CD1c-positive myeloid dendritic cell (primary cell): Measurements from ENCODE around the gene MUCL3.
"Not testable (repeated sequence)": the region's sequence is repeated elsewhere in the genome, so short reads cannot be mapped to it uniquely, and the experiment has no call there.

Experiments
- DNase-seq: peaks from one replicate; pipeline ENCODE4 v3.0.0-alpha.2; 2016; ENCODE audit errors: extremely low spot score

MUCL3 gene

GRCh38 chr6:30983439-30983838 is 42.7 kb downstream of the MUCL3 start, which contains the start of gene MUC21:
TSS of gene MUC21 (plus strand) at chr6:30983718. CDS start at chr6:30983959, 241 bp downstream.
- DNase-seq, result no peak

- peak; percentile 18 for DNase-seq
These were observed 44.7 kb downstream of the MUCL3 start for GRCh38 chr6:30985490-30985889.

GRCh38 chr6:30987304-30987703 is 46.5 kb downstream of the MUCL3 start:
- DNase-seq, result no peak

- DNase-seq, result no peak
These were observed 47.5 kb downstream of the MUCL3 start for GRCh38 chr6:30988209-30988825.

- no peak for DNase-seq
These were observed 49.8 kb downstream of the MUCL3 start for GRCh38 chr6:30990422-30991086.

- no peak for DNase-seq
These were observed 51.1 kb downstream of the MUCL3 start for GRCh38 chr6:30991891-30992290.

- DNase-seq, result no peak
These were observed 56.5 kb downstream of the MUCL3 start for GRCh38 chr6:30997301-30997700.

- DNase-seq, result no peak
These were observed 58.0 kb downstream of the MUCL3 start for GRCh38 chr6:30998785-30999184.

- not testable (repeated sequence) for DNase-seq
These were observed 59.5 kb downstream of the MUCL3 start for GRCh38 chr6:31000067-31000860.

- no peak for DNase-seq
These were observed 60.6 kb downstream of the MUCL3 start for GRCh38 chr6:31001281-31001888.

GRCh38 chr6:31002471-31002870 is 61.7 kb downstream of the MUCL3 start:
- no peak for DNase-seq
